ENCODE results near the gene ARHGEF6. TPM values are rescaled to one million over a fixed set of nuclear protein-coding genes. Genes with fewer than 3 reads are reported as not detected.
"Not testable (repeated sequence)": the region's sequence is repeated elsewhere in the genome, so short reads cannot be mapped to it uniquely, and the experiment has no call there.

The ARHGEF6 gene
- total RNA-seq, 1 donor from 2014 or later: 0.98 TPM

GRCh38 chrX:136797787-136798186, 17.1 kb upstream of the ARHGEF6 start:
- H3K9me3 Mint-ChIP-seq: peaks cover 46% of the 10 kb centered on the region
- no peak overlapping the region for H3K27ac Mint-ChIP-seq
- no peak for TF ChIP-seq CTCF (IDR thresholded peaks at IDR 0.05; ENCODE audit: unreplicated experiment)
- H3K36me3 Mint-ChIP-seq: no peaks in the 10 kb centered on the region
- DNase-seq (ENCODE audit: low spot score in 2 of 2, unreplicated experiment in 2 of 2): no peak
- no peaks in the 10 kb centered on the region for H3K4me1 Mint-ChIP-seq
- H3K4me3 Mint-ChIP-seq: no peak overlapping the region
- no peaks in the 10 kb centered on the region for H3K27me3 Mint-ChIP-seq (ENCODE audit: low read depth)

- not testable (repeated sequence) for H3K36me3 Mint-ChIP-seq; H3K27me3 Mint-ChIP-seq (ENCODE audit: low read depth); H3K4me3 Mint-ChIP-seq; H3K27ac Mint-ChIP-seq; H3K4me1 Mint-ChIP-seq; DNase-seq (ENCODE audit: low spot score in 2 of 2, unreplicated experiment in 2 of 2)
- H3K9me3 Mint-ChIP-seq: peaks cover 44% of the 10 kb centered on the region
Observed at GRCh38 chrX:136795132-136795531, 14.4 kb upstream of the ARHGEF6 start.

GRCh38 chrX:136794660-136795059, 13.9 kb upstream of the ARHGEF6 start:
- H3K9me3 Mint-ChIP-seq: peaks cover 42% of the 10 kb centered on the region

GRCh38 chrX:136794080-136794479, 13.3 kb upstream of the ARHGEF6 start:
- Mint-ChIP-seq H3K27me3 (ENCODE audit: low read depth) (no peaks in the 10 kb centered on the region), H3K4me3 (no peak overlapping the region), H3K9me3 (peaks cover 42% of the 10 kb centered on the region), H3K4me1 (no peaks in the 10 kb centered on the region), H3K36me3 (no peaks in the 10 kb centered on the region), H3K27ac (no peak overlapping the region)
- TF ChIP-seq CTCF (IDR thresholded peaks at IDR 0.05; ENCODE audit: unreplicated experiment): no peak
- DNase-seq (ENCODE audit: low spot score in 2 of 2, unreplicated experiment in 2 of 2): no peak

More at GRCh38 chrX:136794660-136795059, 13.9 kb upstream of the ARHGEF6 start:
- H3K4me3 Mint-ChIP-seq; DNase-seq (ENCODE audit: low spot score in 2 of 2, unreplicated experiment in 2 of 2); H3K4me1 Mint-ChIP-seq; H3K36me3 Mint-ChIP-seq; H3K27ac Mint-ChIP-seq; H3K27me3 Mint-ChIP-seq (ENCODE audit: low read depth): not testable (repeated sequence)

- DNase-seq (ENCODE audit: low spot score in 2 of 2, unreplicated experiment in 2 of 2): no peak
- Mint-ChIP-seq H3K27me3 (ENCODE audit: low read depth) (no peaks in the 10 kb centered on the region), H3K4me1 (no peaks in the 10 kb centered on the region), H3K27ac (no peak overlapping the region), H3K4me3 (no peak overlapping the region), H3K36me3 (peaks cover 2% of the 10 kb centered on the region), H3K9me3 (peaks cover 46% of the 10 kb centered on the region)
- no peak for TF ChIP-seq CTCF (IDR thresholded peaks at IDR 0.05; ENCODE audit: unreplicated experiment)
Observed at GRCh38 chrX:136789856-136790255, 9.1 kb upstream of the ARHGEF6 start.

- no peaks in the 10 kb centered on the region for H3K27me3 Mint-ChIP-seq (ENCODE audit: low read depth)
- no peak overlapping the region for H3K27ac Mint-ChIP-seq
- no peak for TF ChIP-seq CTCF (IDR thresholded peaks at IDR 0.05; ENCODE audit: unreplicated experiment)
- DNase-seq (ENCODE audit: low spot score in 2 of 2, unreplicated experiment in 2 of 2): no peak
- no peaks in the 10 kb centered on the region for H3K4me1 Mint-ChIP-seq
- peaks cover 31% of the 10 kb centered on the region for H3K9me3 Mint-ChIP-seq
- H3K4me3 Mint-ChIP-seq: no peak overlapping the region
- peaks cover 2% of the 10 kb centered on the region for H3K36me3 Mint-ChIP-seq
Observed at GRCh38 chrX:136784231-136784630, 3.5 kb upstream of the ARHGEF6 start.

- H3K36me3 Mint-ChIP-seq: peaks cover 2% of the 10 kb centered on the region
- H3K4me3 Mint-ChIP-seq: no peak overlapping the region
- no peak overlapping the region for H3K27ac Mint-ChIP-seq
- TF ChIP-seq CTCF (IDR thresholded peaks at IDR 0.05; ENCODE audit: unreplicated experiment): no peak
- no peak for DNase-seq (ENCODE audit: low spot score in 2 of 2, unreplicated experiment in 2 of 2)
- H3K27me3 Mint-ChIP-seq (ENCODE audit: low read depth): no peaks in the 10 kb centered on the region
- no peaks in the 10 kb centered on the region for H3K4me1 Mint-ChIP-seq
- H3K9me3 Mint-ChIP-seq: peaks cover 24% of the 10 kb centered on the region
Observed at GRCh38 chrX:136783159-136783558, 2.4 kb upstream of the ARHGEF6 start.
